ENCODE results near the gene C16orf92. TPM values are rescaled to one million over a fixed set of nuclear protein-coding genes. Genes with fewer than 3 reads are reported as not detected.

C16orf92 gene
- total and polyA plus RNA-seq, 2 of the 8 experiments (the other 6 are each of a cell fraction or from before 2014, with no cell fraction given) = not detected

DNA sequence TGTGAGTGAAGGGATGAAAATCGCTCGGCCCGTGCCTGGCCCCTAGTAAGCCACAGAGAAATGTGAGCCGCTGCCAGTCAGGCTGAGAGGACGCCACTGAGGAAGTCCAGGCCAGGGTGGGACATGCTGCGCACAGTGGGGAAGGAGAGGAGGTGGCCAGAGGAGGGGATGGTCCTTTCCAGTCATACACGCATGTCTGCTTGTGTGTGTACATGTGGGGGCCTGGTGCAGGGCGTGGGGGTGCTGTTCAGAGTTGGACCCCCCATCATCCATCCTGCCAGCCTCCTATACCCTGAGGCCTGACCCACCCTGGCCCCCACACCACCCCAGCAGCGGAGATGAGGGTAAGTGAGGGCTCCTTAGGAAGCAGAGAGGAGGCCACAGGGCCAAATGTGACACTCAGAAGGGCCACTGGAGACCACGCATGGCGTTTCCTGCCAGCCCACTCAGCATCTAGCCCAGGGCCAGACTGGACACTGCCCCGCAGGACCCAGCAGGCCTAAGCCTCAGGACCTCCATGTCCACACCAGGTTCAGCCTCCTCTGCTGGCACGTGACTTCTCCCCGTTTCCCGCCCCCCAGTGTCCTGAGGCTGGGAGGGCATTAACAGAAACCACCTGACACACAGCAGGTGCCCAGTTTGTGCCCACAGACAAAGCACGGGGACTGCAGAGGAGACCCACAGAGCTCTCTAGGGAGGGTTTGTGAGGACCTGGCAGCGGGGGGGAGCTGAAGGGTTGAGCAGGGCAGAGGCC lies 19.2 kb upstream of the C16orf92 start:
- Histone ChIP-seq H3K79me1 (ENCODE audit: low read depth, low read length) (no peaks in the 10 kb centered on the region; the same call in 1 of the 2 replicates), H3K4me2 (ENCODE audit: insufficient read depth in 1 of 2, low read depth in 2 of 2, low read length in 2 of 2) (no peak overlapping the region), H2AFZ (ENCODE audit: low read length) (no peak overlapping the region), H3K27me3 (replicated peaks in 1 of 4; ENCODE audit: control insufficient read depth in 3 of 4, extremely low read depth in 1 of 4, insufficient read depth in 3 of 4, low read length in 3 of 4) (no peaks in the 10 kb centered on the region), H2BK120ac (replicated peaks; ENCODE audit: low read depth, low read length) (no peak overlapping the region), H3K9ac (replicated peaks in 1 of 4; ENCODE audit: extremely low read depth in 1 of 4, low read depth in 3 of 4, low read length in 3 of 4) (no peak overlapping the region), H4K5ac (ENCODE audit: insufficient read length, low read depth, low read length) (no peak overlapping the region), H2BK20ac (ENCODE audit: low read length) (no peak overlapping the region), H3K27ac (ENCODE audit: low read depth, low read length) (no peak overlapping the region), H2BK15ac (ENCODE audit: low read length) (no peak overlapping the region), H3K79me2 (ENCODE audit: control insufficient read depth in 1 of 2, insufficient read depth in 2 of 2, low read length in 2 of 2) (no peaks in the 10 kb centered on the region), H3K4me3 (ENCODE audit: extremely low read depth in 1 of 4, insufficient read depth in 2 of 4, low read depth in 3 of 4, low read length in 4 of 4) (no peak overlapping the region), H3K4ac (replicated peaks; ENCODE audit: insufficient read length, low read depth, low read length) (no peak overlapping the region), H4K8ac (ENCODE audit: extremely low read depth, insufficient read depth, low read length) (no peak overlapping the region), H3K23me2 (ENCODE audit: low read depth, low read length) (no peaks in the 10 kb centered on the region), H3K9me3 (ENCODE audit: insufficient read depth in 2 of 2, low read depth in 1 of 2, low read length in 1 of 2) (no peaks in the 10 kb centered on the region), H3K36me3 (ENCODE audit: control insufficient read depth in 2 of 4, insufficient read depth in 4 of 4, low read length in 3 of 4) (peaks cover 0 to 10% (median 6%) of the 10 kb centered on the region in 4 experiments; a peak in 6 of 8 replicates), H3K56ac (replicated peaks; ENCODE audit: insufficient read length, low read depth, low read length) (no peak overlapping the region), H4K91ac (replicated peaks; ENCODE audit: insufficient read length, low read length) (no peak overlapping the region), H4K20me1 (replicated peaks in 1 of 2; ENCODE audit: control insufficient read depth in 1 of 2, insufficient read depth in 2 of 2, low read length in 2 of 2) (peaks cover 3 to 10% of the 10 kb centered on the region in 2 experiments), H3K23ac (ENCODE audit: insufficient read length) (no peak overlapping the region), H3K4me1 (replicated peaks in 1 of 4; ENCODE audit: control insufficient read depth in 3 of 4, insufficient read depth in 4 of 4, low read length in 3 of 4) (peaks cover 0 to 10% (median 3%) of the 10 kb centered on the region in 4 experiments; a peak in 5 of 7 replicates), H2BK5ac (ENCODE audit: low read depth, low read length) (no peak overlapping the region; the same call in 1 of the 2 replicates), H3K18ac (ENCODE audit: extremely low read depth, low read length) (no peak overlapping the region), H2AK5ac (ENCODE audit: low read depth, low read length) (no peak overlapping the region), H2BK12ac (ENCODE audit: low read depth, low read length) (no peak overlapping the region), H3K14ac (ENCODE audit: insufficient read length) (no peak overlapping the region)
- no peak for FAIRE-seq
- DNase-seq (ENCODE audit: low read depth in 1 of 2, low spot score in 2 of 2) = no peak
- 92% methylated on average over 17 of the region's 17 CpGs; no CpG with 5 or more reads in 1 of the 2 experiments for WGBS, 2 experiments (ENCODE audit: extremely low coverage in 1 of 2, insufficient coverage in 1 of 2, insufficient read length in 1 of 2, insufficient replicate concordance in 2 of 2, low coverage in 1 of 2, low lambda C conversion rate in 2 of 2, missing lambda C conversion rate in 1 of 2)
- TF ChIP-seq TAF7 (optimal IDR thresholded peaks at IDR 0.05; ENCODE audit: borderline replicate concordance, low read depth, low read length) (no peak), SP2 (IDR thresholded peaks at IDR 0.05; ENCODE audit: low read length) (no peak), RBBP5 (IDR thresholded peaks at IDR 0.05; ENCODE audit: borderline replicate concordance, low read depth, low read length) (no peak), ASH2L (IDR thresholded peaks at IDR 0.05; ENCODE audit: low read length) (no peak), EZH2 (IDR thresholded peaks at IDR 0.05; ENCODE audit: low read depth, low read length, severe bottlenecking) (no peak), RNF2 (IDR thresholded peaks at IDR 0.05; ENCODE audit: borderline replicate concordance, low read depth, low read length, missing control alignments, poor library complexity, severe bottlenecking) (no peak), SRF (IDR thresholded peaks at IDR 0.05; ENCODE audit: low read depth, low read length) (no peak)
- TF ChIP-seq, protein P1, sequence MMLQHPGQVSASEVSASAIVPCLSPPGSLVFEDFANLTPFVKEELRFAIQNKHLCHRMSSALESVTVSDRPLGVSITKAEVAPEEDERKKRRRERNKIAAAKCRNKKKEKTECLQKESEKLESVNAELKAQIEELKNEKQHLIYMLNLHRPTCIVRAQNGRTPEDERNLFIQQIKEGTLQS (IDR thresholded peaks at IDR 0.05; ENCODE audit: insufficient read depth, low read depth, low read length) = no peak
- ChIA-PET POLR2A (ENCODE audit: partially characterized antibody) (interaction anchor here (0.6 to 4.9 kb wide), 10 partner anchors 9 to 190 kb away, joined by 3 to 34 read pairs (median 4); partner anchors contain the start of genes ASPHD1, HIRIP3 and INO80E), CTCF (ENCODE audit: partially characterized antibody) (interaction anchor here (0.9 to 2.8 kb wide), 12 partner anchors 10 to 115 kb away, joined by 3 to 11 read pairs (median 6); partner anchors contain the start of gene C16orf92)

All from H1 (cell line).